ENCODE results near the gene NTHL1.

Gene NTHL1

DNA sequence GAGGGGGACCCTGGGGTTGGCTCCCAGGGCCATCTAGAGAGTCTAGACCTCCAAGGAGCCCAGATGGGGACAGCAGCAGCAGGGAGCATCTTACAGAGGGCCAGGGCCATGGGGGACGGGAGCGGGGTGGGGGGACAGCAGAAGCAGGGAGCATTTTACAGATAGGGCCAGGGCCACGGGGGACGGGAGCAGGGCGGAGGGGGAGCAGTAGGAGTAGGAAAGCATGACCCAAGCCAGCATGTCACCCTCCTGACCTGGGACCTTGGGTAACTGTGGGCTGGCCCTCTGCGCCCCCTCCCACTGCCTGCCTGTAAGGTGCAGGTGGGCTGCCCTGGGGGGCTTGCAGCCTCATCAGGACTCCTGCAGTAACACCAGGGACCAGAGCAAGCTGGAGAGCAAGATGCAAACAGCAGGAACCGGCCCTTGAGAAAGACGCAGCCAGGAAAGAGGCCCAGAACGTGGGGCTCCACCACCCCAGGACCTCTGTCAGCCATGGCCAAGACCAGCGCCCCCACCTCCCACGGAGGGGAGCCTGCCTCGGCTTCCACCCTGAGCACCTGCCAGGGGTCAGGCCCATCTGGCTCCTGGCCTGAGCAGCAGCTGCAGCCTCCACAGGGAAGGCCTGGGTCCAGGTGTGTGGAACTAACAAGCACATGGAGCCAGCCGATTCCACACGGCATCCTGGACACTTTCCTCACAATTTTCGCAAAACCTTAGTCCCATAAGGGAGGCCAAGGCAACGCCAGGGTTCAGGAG, 40.4 kb downstream of the NTHL1 start:
- DNase-seq, result no peak

- no peak for DNase-seq
Observed at GRCh38 chr16:2006317-2006716, 41.3 kb downstream of the NTHL1 start.

DNA sequence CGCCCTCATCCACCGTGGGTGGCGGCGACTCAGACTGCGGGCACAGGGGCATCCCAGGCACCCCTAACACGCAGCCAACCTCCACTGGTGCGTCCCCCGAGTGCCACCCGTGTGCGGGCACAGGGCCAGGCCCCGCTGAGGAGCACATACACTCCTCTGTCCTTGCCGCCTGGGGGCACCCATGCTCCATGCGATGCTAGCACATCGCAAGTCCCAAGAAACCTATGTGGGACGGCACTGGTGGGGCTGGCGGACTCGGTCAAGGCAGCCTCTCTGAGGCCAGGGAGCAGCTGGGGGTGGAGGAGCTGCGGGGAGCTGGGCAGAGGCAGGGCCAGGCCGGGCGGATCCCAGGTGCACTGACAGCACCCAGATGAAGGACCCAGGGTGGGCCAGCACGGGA, 42.0 kb downstream of the NTHL1 start:
- peak; percentile 57 to 83 (median 73) for DNase-seq

DNA sequence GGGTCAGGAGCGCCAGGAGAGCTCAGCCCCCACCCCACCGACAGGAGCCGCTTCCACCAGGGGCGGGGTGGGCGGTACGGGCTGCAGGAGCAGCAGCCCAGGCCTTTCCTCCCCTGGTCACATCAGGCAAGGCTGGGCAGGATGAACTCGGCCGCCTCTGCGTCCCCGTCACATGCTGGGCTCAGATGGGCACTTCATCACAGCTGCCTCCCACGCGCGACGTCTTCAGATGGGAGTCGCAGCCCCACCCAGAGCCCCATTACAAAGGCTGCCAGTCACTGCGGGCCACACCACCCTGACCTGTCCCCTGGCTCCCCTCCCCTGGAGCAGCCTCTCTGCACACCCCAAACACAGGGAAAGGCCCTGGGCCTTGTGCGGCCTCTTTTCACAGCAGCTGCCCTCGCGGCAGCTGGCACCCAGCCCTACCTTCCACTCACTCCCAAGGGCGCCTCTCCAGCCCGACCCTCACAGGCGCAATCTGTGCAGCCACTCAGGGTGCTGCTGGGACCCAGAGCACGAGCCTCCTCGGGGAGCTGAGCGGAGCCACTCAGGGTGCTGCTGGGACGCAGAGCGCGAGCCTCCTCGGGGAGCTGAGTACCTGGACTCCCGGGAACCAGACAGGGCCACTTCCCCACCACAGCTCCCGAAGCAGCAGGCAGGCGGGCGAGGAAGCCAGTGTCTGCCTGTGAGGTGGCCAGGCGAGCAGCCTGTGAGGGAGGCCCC, 42.7 kb downstream of the NTHL1 start:
- DNase-seq, result peak in 3 of 4 experiments; percentile 47 to 71 (median 58)

GRCh38 chr16:2003827-2004641, 43.6 kb downstream of the NTHL1 start:
- DNase-seq, result peak; percentile 95 to 98 (median 96)

- no peak for DNase-seq
Observed at GRCh38 chr16:2003231-2003826, 44.3 kb downstream of the NTHL1 start.

GRCh38 chr16:2002406-2003230, 45.0 kb downstream of the NTHL1 start:
- no peak for DNase-seq

GRCh38 chr16:2001456-2002355, 45.9 kb downstream of the NTHL1 start:
- DNase-seq, result no peak

DNA sequence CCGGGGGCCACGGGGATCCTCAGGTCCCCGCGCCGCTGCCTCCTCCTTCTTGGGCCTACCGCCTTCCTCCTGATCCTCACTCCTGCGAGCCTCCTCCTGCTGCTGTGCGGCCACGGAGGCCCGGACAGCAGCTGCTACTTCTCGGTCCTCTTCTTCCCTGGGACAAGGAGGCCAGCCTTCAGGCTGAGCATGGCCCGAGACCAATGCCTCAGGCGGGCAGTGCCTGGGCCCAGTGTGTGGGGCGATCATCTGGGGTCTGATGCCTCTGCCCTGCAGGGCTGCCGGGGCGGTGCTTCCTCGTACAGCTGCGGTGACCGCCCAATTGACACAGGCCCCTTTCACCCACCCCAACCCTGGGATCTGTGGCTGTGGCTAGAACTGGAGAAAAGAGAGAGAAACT, 46.6 kb downstream of the NTHL1 start:
- no peak for DNase-seq

GRCh38 chr16:1999866-2000514, 47.6 kb downstream of the NTHL1 start:
- no peak for DNase-seq

DNA sequence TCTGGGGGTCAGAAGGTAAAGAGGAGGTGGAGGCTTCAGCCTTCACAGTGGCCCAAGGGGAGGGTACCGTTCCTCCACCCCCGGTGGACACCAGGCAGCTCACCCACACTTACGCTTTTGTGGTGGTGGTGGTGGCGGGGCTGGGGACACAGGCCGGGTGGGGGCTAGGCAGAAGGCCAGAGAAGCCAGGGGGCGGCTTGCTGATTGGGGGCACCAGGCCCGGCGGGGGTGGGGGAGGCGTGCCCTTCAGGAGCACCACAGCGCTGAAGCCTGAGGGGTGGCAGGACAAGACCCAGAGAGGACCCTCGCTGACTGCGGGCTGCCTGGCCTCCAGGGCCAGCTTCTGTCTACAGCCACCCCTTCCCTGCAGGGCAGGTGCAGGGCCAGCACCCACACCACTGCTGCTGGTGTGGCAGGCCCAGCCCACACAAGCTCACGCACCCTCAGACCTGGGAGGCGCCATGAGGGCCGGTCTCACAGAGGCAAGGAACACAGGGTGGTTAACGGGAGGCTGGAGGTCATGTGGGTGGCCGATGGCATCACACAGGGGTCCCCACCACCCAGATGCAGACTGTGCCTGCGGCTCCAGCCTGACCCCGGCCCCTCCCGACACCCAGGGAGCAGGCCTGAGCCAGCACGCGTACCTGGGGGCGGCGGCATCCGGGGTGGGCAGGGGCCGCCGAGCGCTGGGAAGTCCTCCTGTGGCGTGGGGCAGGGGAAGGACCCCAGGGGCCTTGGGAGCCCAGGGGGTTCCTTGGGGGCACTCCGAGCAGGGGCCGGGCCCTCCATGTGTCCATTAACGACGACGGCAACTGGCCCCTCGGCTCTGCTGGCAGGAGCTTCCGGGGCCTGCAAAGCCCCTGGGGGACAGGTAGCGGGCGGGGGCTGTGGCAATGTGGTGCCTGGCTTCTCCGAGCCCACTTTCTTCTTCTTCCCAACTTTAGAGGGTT, 48.5 kb downstream of the NTHL1 start:
- DNase-seq, result no peak

- no peak for DNase-seq
Observed at GRCh38 chr16:1998360-1998835, 49.2 kb downstream of the NTHL1 start.

- DNase-seq, result no peak
Observed at GRCh38 chr16:1997494-1998359, 49.9 kb downstream of the NTHL1 start.

GRCh38 chr16:1993731-1994131, 53.9 kb downstream of the NTHL1 start:
- no peak for DNase-seq

DNA sequence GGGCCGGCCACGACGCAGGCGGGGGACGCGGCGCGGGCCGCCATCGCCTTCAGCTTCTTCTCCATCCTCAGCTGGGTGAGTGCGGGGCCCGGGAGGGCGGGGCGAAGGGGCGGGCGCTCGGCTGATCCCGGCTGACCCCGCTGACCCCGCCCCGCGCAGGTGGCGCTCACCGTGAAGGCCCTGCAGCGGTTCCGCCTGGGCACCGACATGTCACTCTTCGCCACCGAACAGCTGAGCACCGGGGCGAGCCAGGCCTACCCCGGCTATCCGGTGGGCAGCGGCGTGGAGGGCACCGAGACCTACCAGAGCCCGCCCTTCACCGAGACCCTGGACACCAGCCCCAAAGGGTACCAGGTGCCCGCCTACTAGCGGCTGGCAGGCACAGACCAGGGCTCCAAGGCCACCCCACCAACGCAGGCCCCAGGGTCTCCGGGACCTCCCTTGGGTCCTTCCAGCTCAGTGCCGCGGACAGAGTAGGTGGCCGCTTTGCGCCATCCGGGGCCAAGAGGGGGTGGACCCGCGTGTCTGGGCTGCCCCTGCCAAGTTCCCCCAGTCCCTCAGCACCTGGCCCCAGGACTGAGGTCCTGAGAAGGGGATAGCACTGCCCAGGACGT, 54.8 kb downstream of the NTHL1 start:
- DNase-seq, result no peak

DNA sequence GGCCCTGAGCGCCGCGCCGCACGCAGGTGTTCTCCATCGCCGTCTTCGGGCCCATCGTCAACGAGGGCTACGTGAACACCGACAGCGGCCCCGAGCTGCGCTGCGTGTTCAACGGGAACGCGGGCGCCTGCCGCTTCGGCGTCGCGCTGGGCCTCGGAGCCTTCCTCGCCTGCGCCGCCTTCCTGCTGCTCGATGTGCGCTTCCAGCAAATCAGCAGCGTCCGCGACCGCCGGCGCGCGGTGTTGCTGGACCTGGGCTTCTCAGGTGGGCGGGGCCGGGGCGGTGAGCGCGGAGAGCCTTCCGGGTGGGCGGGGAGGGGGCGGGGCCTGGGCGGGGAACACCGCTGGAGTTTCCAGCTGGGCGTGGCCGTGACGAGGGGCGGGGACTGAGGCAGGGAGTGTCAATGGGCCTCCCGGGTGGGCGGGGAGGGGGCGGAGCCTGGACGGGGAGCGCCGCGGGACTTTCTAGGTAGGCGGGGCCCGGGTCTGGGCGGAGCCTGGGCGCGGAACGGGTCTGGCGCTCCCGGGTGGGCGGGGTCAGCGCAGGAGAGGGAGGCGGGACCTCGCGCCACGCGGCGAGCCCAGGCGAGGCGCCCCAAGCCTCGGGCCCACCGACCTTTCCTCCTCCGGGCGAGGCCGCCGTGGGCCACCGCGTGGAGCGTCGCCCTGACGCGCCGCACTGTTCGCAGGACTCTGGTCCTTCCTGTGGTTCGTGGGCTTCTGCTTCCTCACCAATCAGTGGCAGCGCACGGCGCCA, 55.5 kb downstream of the NTHL1 start:
- DNase-seq, result peak; percentile 94 to 99 (median 96)

- no peak for DNase-seq
Observed at GRCh38 chr16:1991588-1991947, 56.1 kb downstream of the NTHL1 start.
